Progenitor cell of endocrine pancreas (in vitro differentiated cells): Measurements from ENCODE around the gene CTNND1. TPM values are rescaled to one million over a fixed set of nuclear protein-coding genes. Genes with fewer than 3 reads are reported as not detected.

Experiments
- DNase-seq: peaks from one replicate; pipeline ENCODE4 v3.0.0; 2021; ENCODE audit warnings: low spot score; ENCODE audit not compliant: unreplicated experiment
- H3K27ac Mint-ChIP-seq: 2 replicates; pipeline ENCODE4 v1.8.0; 2021; ENCODE audit warnings: mild to moderate bottlenecking, moderate library complexity, mixed read lengths
- H3K27me3 Mint-ChIP-seq: 2 replicates; pipeline ENCODE4 v1.8.0; 2021; ENCODE audit warnings: mixed read lengths
- H3K36me3 Mint-ChIP-seq: 2 replicates; pipeline ENCODE4 v1.8.0; 2022; ENCODE audit warnings: mixed read lengths; ENCODE audit not compliant: insufficient read depth
- H3K4me1 Mint-ChIP-seq: 2 replicates; pipeline ENCODE4 v1.8.0; 2021; ENCODE audit warnings: low read depth, mixed read lengths
- H3K4me3 Mint-ChIP-seq: 2 replicates; pipeline ENCODE4 v1.8.0; 2021; ENCODE audit warnings: low read depth, mild to moderate bottlenecking, moderate library complexity, mixed read lengths
- H3K9me3 Mint-ChIP-seq: 2 replicates; pipeline ENCODE4 v1.8.0; 2021; ENCODE audit warnings: low read depth, mixed read lengths
- total RNA-seq: library from RNA; stranded (reverse); gene quantifications from 2 replicates; pipeline ENCODE4 v1.2.1, GENCODE V29; 2021
- TF ChIP-seq, protein P1 (sequence below): fragments of 200-600 bp; sonication (generic); IDR thresholded peaks from one replicate; pipeline ENCODE4 v1.5.0; 2021; ENCODE audit warnings: antibody characterized with exemption, mild to moderate bottlenecking; ENCODE audit not compliant: unreplicated experiment

Gene CTNND1
- total RNA-seq, 1 donor from 2014 or later: 367 TPM

DNA sequence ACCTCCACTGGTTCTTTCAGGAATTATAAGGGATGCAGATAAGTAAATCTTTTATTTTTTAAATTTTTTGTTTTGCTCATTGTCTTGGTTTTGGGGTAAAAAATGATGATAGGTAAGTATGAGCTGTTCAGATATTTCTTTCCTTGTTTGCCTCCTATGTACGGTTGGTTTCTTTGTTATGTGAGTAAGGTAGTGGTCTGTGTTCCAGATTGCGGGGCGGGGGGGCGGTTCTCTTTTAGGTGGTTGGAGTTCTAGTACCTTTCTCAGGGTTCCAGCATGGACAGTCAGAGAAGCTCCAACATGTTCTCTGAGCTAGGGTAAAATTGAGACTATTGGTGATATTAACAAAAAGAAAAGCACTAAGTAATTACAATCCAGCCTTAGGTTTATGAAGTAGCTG is 2.4 kb downstream of the CTNND1 start:
- TF ChIP-seq, protein P1, sequence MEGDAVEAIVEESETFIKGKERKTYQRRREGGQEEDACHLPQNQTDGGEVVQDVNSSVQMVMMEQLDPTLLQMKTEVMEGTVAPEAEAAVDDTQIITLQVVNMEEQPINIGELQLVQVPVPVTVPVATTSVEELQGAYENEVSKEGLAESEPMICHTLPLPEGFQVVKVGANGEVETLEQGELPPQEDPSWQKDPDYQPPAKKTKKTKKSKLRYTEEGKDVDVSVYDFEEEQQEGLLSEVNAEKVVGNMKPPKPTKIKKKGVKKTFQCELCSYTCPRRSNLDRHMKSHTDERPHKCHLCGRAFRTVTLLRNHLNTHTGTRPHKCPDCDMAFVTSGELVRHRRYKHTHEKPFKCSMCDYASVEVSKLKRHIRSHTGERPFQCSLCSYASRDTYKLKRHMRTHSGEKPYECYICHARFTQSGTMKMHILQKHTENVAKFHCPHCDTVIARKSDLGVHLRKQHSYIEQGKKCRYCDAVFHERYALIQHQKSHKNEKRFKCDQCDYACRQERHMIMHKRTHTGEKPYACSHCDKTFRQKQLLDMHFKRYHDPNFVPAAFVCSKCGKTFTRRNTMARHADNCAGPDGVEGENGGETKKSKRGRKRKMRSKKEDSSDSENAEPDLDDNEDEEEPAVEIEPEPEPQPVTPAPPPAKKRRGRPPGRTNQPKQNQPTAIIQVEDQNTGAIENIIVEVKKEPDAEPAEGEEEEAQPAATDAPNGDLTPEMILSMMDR: no peak
- Mint-ChIP-seq H3K27me3 (no peaks in the 10 kb centered on the region), H3K9me3 (no peaks in the 10 kb centered on the region), H3K36me3 (peaks cover 19% of the 10 kb centered on the region), H3K4me1 (peaks cover 27% of the 10 kb centered on the region), H3K4me3 (peak overlapping the region; percentile 92), H3K27ac (peak overlapping the region; percentile 94)
- DNase-seq: no peak

GRCh38 chr11:57764566-57764965 is 3.0 kb downstream of the CTNND1 start:
- TF ChIP-seq, protein P1: no peak
- H3K36me3 Mint-ChIP-seq: peaks cover 21% of the 10 kb centered on the region
- H3K9me3 Mint-ChIP-seq: peaks cover 2% of the 10 kb centered on the region
- peaks cover 30% of the 10 kb centered on the region for H3K4me1 Mint-ChIP-seq
- H3K4me3 Mint-ChIP-seq: peak overlapping the region; percentile 92
- H3K27ac Mint-ChIP-seq: peak overlapping the region; percentile 94
- DNase-seq: no peak
- H3K27me3 Mint-ChIP-seq: no peaks in the 10 kb centered on the region

GRCh38 chr11:57764972-57765371 is 3.4 kb downstream of the CTNND1 start:
- peak overlapping the region; percentile 92 for H3K4me3 Mint-ChIP-seq
- peaks cover 33% of the 10 kb centered on the region for H3K4me1 Mint-ChIP-seq
- no peak for DNase-seq
- TF ChIP-seq, protein P1: no peak
- no peaks in the 10 kb centered on the region for H3K27me3 Mint-ChIP-seq
- peaks cover 25% of the 10 kb centered on the region for H3K36me3 Mint-ChIP-seq
- peaks cover 5% of the 10 kb centered on the region for H3K9me3 Mint-ChIP-seq
- H3K27ac Mint-ChIP-seq: peak overlapping the region; percentile 94

DNA sequence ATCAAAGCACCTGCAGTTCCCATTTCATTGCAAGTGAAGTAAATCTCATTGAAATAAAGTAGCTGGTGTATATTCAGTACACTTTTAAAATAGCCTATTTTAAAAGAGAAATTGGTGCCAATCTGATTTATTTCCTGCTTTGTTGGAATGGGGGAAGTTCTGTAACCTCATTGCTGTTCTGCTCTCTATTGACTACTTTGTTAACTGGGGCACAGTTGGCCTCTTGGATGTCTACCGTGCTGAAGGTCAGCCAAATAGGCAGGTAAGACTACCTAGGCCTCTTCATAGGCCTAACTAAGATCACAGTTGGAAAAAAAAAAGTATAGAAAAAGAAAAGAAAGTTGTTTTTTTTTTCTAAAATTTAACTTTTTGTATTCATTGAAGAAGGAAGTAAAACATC is 9.2 kb downstream of the CTNND1 start:
- H3K36me3 Mint-ChIP-seq: peaks cover 34% of the 10 kb centered on the region
- no peak overlapping the region for H3K27ac Mint-ChIP-seq
- H3K4me1 Mint-ChIP-seq: peaks cover 41% of the 10 kb centered on the region
- TF ChIP-seq, protein P1: no peak
- peaks cover 5% of the 10 kb centered on the region for H3K9me3 Mint-ChIP-seq
- H3K4me3 Mint-ChIP-seq: no peak overlapping the region
- DNase-seq: no peak
- no peaks in the 10 kb centered on the region for H3K27me3 Mint-ChIP-seq

- Mint-ChIP-seq H3K4me3 (no peak overlapping the region), H3K9me3 (peaks cover 5% of the 10 kb centered on the region), H3K27ac (peak overlapping the region; percentile 19), H3K27me3 (no peaks in the 10 kb centered on the region), H3K4me1 (peaks cover 46% of the 10 kb centered on the region), H3K36me3 (peaks cover 33% of the 10 kb centered on the region)
- no peak for DNase-seq
- TF ChIP-seq, protein P1: no peak
Observed at GRCh38 chr11:57771365-57771764, 9.8 kb downstream of the CTNND1 start.
